ENCODE data around the gene HECW1. TPM values are rescaled to one million over a fixed set of nuclear protein-coding genes. Genes with fewer than 3 reads are reported as not detected.

Gene HECW1
- total RNA-seq, 2 donors from 2014 or later: 0.04 TPM; not detected in 1

DNA sequence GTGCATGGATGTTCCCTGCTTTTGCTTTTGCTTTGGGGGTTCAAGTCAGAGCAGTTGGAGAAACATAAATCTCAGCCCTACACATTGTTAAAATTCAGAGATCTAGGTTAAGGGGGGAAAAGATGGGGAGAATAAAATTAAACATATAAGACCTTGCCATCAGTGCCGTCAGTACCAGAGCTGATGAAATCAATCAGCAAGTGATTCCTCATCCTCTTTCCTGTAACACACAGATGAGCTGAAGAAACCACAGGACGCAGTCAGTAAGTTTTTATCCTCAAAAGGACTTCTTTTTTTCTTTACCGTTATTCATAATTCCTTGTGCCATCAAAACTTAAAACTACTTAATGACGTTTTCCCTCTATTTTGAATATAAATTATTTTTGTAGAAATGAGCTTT is 5.9 kb downstream of the HECW1 start:
- H3K4me3 ChIP-seq: no peak overlapping the region
- no peak for DNase-seq (ENCODE audit: low spot score)
- no peaks in the 10 kb centered on the region for H3K36me3 ChIP-seq
- peaks cover 0 to 8% of the 10 kb centered on the region in 2 donors for H3K4me1 ChIP-seq
- no peaks in the 10 kb centered on the region for H3K9me3 ChIP-seq
- peaks cover 5 to 11% of the 10 kb centered on the region in 2 donors for H3K27me3 ChIP-seq
- TF ChIP-seq, protein P1, sequence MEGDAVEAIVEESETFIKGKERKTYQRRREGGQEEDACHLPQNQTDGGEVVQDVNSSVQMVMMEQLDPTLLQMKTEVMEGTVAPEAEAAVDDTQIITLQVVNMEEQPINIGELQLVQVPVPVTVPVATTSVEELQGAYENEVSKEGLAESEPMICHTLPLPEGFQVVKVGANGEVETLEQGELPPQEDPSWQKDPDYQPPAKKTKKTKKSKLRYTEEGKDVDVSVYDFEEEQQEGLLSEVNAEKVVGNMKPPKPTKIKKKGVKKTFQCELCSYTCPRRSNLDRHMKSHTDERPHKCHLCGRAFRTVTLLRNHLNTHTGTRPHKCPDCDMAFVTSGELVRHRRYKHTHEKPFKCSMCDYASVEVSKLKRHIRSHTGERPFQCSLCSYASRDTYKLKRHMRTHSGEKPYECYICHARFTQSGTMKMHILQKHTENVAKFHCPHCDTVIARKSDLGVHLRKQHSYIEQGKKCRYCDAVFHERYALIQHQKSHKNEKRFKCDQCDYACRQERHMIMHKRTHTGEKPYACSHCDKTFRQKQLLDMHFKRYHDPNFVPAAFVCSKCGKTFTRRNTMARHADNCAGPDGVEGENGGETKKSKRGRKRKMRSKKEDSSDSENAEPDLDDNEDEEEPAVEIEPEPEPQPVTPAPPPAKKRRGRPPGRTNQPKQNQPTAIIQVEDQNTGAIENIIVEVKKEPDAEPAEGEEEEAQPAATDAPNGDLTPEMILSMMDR (IDR thresholded peaks at IDR 0.05): no peak
- no peak overlapping the region for H3K27ac ChIP-seq

DNA sequence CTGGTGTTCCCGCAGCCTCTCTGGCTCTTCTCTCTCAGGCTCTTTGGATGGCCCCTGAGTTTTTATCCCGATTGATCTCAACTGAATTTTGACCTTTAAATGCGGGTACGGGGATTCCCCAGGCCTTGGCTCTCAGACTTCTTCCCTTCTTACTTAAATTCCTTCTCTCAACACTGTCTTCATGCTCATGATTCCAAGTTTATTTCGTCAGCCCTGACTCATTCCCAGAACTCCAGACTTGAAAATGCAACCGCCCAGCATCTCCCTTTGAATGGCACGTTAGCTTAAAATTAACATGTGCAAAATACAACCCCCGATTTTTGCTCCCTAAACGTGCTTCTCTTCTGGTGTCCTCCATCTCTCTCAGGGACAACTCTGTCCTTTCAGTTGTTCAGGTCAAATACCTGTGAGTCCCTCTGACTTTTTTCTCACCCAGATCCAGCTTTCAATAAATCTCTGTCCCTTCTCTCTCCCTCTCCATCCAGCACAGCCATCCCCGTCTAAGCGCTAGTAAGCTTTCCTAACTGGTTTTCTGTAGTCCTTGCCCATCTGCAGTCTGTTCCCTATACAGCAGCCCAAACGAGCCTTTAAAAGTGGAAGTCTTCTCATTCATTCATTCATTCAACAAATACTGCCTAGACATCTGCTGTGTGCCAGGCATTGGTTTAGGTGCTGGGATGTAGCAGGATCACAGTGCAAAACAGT is 7.1 kb downstream of the HECW1 start:
- no peaks in the 10 kb centered on the region for H3K27me3 ChIP-seq
- no peaks in the 10 kb centered on the region for H3K4me1 ChIP-seq
- no peak for DNase-seq (ENCODE audit: low spot score)
- TF ChIP-seq, protein P1 (IDR thresholded peaks at IDR 0.05): no peak
- H3K4me3 ChIP-seq: no peak overlapping the region
- H3K9me3 ChIP-seq: no peaks in the 10 kb centered on the region
- H3K36me3 ChIP-seq: no peaks in the 10 kb centered on the region
- no peak overlapping the region for H3K27ac ChIP-seq

DNA sequence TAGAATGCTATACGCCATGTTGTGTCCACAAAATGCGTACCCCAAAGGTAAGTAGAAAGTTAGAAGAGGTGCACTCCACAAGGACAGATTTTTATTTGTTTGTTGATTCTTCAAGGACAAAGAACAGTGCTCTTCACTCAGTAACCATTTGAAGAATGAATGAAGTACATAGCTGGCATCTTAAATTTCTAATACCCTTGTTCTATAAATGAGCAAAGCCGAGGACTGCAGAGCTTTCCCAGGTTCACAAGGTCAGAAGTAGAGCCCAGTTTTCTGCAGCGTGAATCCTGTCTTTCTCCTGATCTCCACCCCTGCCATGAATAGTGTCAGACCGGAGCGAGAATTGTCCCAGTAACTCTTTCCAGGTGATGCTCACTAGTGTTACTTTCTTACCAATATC is 9.5 kb downstream of the HECW1 start:
- no peak for DNase-seq (ENCODE audit: low spot score)
- Histone ChIP-seq H3K4me3 (no peak overlapping the region), H3K36me3 (no peaks in the 10 kb centered on the region), H3K27me3 (no peaks in the 10 kb centered on the region), H3K4me1 (no peaks in the 10 kb centered on the region), H3K27ac (no peak overlapping the region), H3K9me3 (no peaks in the 10 kb centered on the region)
- TF ChIP-seq, protein P1 (IDR thresholded peaks at IDR 0.05): no peak

DNA sequence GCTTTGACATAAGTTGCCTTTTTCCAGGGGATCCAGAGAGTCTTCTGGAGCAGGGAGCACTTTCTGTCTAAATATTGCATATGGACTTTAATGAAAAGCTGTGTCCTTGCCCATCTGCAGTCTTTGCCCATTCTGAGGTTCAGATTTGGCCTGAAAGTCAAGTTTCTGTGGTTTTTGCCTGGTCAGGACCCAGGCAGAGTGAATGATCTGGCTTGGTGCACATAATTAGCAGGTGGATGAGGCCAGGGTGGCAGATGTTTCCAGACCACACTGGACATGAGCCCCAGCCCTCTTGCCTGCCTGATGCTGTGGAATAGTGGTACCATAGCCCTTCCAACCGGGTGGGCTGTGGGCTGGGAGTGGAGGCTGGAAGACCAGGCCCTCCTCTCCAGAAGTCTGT is 11.0 kb downstream of the HECW1 start:
- DNase-seq (ENCODE audit: low spot score): no peak
- H3K36me3 ChIP-seq: no peaks in the 10 kb centered on the region
- no peak overlapping the region for H3K27ac ChIP-seq
- no peak overlapping the region for H3K4me3 ChIP-seq
- no peaks in the 10 kb centered on the region for H3K27me3 ChIP-seq
- TF ChIP-seq, protein P1 (IDR thresholded peaks at IDR 0.05): no peak
- no peaks in the 10 kb centered on the region for H3K4me1 ChIP-seq
- H3K9me3 ChIP-seq: no peaks in the 10 kb centered on the region

DNA sequence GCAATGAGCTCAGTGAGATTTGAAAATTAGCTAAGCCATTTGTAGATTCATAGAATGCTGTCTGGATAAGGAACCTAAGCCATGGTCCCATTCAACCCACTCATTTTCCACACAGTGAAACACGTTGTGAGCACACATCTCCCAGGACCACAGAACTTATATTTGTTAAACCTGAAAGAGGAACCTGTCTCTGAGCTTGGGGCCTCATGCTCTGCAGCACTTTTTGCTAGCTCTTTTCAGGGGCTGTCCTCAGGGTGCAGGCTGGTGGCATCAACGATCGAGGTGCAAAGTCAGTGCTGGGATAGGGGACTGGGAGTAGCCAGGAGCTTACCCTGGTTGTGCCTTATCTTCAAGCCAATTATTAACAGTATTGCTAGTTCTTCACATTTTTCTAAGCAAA is 11.9 kb downstream of the HECW1 start:
- Histone ChIP-seq H3K4me3 (no peak overlapping the region), H3K27me3 (no peaks in the 10 kb centered on the region), H3K9me3 (no peaks in the 10 kb centered on the region), H3K36me3 (no peaks in the 10 kb centered on the region), H3K4me1 (no peaks in the 10 kb centered on the region), H3K27ac (no peak overlapping the region)
- TF ChIP-seq, protein P1 (IDR thresholded peaks at IDR 0.05): no peak
- no peak for DNase-seq (ENCODE audit: low spot score)

DNA sequence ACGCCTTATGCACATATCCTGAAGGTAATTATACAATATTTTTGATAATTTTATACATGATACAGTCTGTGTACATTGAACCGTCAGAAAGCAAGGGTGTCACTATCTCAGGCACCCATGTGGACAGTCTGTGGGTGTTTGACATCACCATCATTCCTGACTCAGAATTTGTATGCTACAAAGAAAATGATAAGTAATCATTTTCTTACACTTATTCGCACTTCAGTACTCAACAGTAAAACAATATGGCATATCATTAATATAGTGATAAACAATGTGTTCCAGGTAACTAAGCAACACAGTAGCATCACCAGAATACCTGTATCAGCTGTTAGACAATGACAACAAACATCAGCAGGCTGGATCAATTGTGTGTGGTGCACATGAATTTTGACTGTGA is 17.9 kb downstream of the HECW1 start:
- no peaks in the 10 kb centered on the region for H3K4me1 ChIP-seq
- no peak overlapping the region for H3K4me3 ChIP-seq
- no peaks in the 10 kb centered on the region for H3K36me3 ChIP-seq
- no peaks in the 10 kb centered on the region for H3K9me3 ChIP-seq
- no peak overlapping the region for H3K27ac ChIP-seq
- H3K27me3 ChIP-seq: no peaks in the 10 kb centered on the region
- DNase-seq (ENCODE audit: low spot score): no peak
- TF ChIP-seq, protein P1 (IDR thresholded peaks at IDR 0.05): no peak

Data from right atrium auricular region (tissue), 2 donors.